Activated CD8-positive, alpha-beta memory T cell treated with anti-CD3 and anti-CD28 coated beads for 24 hours (primary cell): ENCODE results near the gene AKAP13.

Experiments used
- DNase-seq: peaks from one replicate; pipeline ENCODE4 v3.0.0-alpha.2; 2020

AKAP13 gene

DNA sequence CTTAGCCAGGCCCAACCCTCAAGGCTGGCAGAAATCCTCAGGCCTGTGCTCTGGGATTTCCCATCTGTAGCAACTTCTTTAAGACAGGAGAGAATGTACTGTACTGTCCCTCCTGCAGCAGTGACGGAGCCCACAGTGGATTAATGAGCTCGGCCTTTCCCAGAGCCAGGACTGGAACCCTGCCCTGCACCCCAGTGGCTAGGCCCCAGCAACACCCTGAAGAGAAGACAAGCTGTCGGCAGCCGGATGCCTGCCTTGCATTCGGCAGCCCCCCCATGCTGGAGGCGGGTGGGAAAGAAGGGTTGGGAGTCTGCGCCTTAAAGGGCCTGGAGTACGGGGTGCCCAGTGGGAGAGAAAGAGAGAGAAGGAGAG lies 382.3 kb downstream of the AKAP13 start:
- no peak for DNase-seq

DNA sequence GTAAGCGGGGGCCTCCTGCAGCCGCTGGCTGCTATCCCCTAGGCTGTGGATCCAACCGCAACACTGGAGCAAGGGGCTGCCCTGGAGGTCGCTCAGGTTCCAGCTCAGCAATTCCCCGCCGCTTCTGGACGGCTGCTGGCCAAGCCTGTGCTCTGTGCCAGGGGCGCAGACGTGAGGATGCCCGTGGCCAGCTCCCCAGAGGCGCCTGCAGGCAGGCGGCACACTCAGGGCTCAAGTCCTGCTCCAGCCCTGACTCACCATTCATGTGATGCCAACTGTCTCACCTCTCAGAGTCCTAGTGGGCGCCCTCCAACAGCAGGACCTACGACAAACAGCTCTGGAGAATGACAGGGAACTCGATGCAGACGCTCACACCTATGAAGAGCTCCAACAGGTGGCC lies 382.8 kb downstream of the AKAP13 start:
- no peak for DNase-seq

DNA sequence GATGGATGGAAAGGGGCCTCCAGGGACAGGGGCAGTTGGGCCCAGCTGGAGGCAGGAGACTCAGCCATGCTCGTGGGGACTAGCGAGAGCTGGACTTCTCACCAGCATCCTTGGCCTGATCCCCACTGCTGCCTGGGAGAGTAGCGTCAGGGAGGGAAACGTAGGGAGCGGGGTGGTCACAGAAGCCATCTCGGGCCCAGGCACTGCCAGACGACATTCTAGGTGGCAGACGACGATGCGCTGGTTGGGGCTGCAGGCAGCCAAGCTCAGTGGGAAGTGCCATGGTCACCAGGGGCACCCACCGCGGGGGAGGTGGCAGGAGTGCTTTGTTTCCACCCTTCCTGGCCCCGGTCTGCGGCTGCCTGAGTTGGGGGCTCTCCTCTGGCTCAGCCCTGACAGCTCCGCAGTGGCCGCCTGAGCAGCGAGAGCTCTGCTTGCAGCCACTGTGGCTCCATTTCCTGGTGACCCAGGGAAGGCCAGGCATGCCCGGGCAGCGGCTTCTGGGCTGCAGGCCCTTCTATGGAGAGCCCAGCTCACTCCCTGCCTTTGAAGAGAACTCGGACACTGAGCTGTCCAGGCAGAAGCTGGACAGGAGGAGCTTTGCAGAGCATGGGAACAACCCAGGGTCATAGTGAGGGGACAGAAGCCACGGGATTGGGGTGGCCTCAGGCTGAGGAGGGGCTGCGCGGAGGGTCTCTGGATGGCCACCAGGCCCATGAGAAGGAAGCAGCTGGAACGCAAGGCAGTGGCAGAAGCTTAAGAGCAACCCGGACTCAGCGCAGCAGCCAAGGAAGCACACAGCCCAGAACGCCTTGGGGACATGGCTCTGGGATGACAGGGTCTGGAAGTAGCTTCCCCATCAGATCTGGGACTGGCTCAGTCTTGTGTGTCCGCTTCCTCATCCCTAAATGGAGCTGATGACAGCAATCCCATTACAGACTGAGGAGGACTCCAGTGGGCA lies 383.6 kb downstream of the AKAP13 start:
- DNase-seq, result no peak

DNA sequence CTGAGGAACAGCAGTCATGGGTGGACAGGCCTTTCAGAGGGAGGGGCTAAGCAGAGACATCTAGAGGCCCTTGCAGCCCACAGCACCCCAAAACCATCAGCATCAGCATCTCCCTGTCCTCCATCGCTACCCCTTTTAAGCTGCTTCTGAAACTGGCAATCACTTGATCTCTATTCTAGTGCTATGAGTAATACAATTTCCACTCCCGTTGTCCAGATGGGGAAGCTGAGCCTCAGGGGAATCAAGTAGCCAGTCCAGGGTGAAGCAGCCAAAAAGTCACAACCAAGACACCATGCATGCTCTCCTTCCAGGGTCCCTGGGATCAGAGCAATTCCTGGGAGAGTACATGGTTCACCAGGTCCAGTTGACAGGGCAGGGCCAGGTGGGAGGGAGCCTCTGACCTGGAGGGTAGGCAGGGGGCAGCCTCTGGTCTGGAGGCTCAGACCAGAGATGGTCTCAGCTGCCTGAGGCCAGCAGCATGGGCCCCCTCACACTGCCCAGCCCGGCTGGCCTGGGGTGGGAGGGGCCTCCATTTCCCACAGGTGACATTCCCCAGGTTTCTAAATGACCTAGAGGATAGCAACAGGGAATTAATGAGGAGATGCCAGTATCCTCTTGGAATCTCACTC lies 384.4 kb downstream of the AKAP13 start:
- no peak for DNase-seq

DNA sequence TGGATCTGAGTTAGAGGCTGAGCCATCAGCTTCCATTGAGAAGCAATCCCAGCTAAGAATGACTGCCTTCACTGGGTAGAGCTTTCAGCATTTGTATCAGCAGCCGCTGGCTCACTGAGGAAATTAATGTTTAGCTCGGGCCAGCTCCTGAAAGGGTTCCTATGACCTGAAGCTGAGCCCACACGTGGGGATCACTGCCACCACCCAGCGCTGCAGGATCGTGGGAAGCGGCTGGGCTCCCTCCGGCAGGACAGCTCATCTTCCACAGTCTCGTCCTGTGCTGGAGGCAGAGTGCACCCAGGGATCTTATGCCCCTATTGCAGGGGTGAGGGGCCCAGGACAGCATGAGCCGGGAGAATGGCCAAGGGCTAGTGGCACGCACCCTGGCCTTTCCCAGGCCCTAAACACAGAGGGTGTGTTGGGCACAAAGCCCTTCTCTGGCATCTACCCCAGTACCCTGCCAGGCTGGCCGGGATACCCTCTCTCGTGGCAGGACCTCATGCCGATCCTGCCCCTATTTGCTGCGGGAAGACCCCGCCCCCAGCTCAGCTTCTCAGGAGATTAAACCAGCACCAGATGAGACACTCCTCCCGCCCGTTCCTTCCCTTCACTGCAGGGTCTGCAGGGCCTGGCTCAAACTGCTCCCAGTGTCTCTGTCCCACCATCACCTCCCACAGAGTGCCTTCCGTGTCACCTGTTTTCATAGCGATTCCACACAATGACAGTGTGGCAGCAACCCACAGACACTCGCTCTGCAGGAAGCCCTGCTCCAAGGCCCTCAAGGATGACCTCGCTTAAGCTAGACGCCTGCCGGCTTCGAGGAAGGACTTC lies 385.8 kb downstream of the AKAP13 start:
- DNase-seq, result no peak

DNA sequence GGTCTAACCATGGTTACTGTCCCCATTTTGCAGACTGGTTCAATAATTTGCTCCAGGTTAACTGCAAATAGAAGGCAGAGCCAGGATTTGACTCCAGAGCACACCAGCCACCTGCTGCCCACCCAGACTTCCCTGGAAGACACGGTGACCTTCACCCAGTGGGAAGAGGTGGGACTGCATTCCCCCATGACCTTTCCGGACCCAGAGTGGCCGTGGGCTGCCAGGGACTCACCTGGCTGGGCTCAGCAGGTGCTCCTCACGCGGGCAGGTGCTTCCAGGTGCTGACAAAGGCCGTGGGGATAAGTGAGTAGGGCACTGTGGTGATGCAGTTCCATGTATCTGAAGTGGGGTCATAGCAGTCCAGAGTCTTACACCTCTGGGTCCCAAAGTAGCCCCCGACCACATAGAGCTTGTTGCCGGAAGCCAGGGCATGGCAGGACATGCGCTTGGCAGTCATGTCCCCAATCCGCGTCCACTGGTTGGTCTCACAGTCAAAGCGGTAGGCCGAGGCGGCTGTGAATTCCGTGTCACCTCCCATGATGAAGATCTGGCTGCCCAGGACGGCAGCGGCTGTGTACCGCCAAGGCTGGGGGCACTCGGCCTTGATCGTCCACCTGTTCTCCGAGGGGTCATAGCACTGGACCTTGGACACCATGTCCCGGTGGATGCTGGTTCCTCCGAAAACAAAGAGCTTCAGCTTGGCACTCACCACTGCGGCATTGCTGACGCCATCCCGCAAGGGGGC lies 387.6 kb downstream of the AKAP13 start:
- no peak for DNase-seq

DNA sequence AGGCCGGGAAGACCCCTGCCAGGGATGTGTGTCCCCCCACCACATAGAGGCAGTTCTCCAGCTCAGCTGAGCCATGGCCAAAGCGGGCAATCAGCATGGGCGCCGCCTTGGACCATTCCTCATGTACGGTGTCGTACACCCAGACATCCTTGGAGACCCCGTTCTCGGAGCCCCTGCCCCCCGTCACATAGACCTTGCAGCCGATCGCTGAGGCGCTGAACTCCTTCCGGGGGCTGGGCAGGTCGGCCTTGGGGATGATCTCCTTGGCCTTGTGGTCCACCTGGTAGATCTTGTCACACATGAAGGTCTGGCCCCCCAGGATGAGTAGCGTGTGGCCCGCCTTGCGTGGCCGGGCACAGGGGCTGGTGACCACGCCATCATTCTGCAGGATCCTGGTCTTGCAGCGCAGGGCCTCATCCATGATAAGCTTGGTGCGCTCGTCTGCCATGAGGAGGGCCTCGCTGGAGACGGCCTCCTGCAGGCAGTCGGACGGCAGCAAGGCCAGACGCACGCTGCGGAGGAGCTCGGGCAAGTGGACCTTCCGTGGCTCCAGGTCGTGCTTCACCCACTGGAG lies 388.3 kb downstream of the AKAP13 start:
- no peak for DNase-seq

DNA sequence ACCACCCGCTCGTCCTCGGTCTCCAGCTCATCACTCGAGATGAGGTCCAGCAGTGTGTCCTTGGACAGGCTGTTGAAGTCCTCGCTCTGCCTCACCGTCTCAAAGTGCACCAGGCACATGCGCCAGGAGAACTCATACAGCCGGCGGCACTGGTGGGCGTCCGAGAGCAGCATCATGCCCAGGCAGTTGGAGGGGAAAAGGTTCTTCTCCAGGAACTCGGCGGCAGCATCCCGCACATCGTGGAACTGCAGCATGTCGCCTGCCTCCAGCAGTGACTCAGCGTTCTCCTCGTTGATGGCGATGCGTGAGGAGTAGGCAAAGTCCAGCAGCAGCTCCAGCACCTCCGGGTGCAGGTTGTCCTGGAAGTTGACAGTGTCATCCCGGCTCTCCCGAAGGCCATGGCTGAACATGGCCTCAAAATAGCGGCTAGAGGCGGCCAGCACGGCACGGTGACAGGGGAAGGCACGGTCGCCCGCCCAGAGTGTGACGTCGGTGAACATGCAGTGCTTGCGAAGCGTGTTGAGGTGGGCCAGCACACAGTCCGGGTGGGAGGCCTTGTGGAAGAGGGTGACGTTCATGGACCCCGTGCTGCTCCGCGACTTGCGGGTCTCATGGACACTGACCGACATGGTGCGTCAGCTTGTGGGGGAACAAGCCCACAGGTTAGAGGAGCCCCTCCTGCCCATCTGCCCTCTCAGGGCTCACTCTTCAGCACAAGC lies 388.9 kb downstream of the AKAP13 start:
- DNase-seq, result no peak

DNA sequence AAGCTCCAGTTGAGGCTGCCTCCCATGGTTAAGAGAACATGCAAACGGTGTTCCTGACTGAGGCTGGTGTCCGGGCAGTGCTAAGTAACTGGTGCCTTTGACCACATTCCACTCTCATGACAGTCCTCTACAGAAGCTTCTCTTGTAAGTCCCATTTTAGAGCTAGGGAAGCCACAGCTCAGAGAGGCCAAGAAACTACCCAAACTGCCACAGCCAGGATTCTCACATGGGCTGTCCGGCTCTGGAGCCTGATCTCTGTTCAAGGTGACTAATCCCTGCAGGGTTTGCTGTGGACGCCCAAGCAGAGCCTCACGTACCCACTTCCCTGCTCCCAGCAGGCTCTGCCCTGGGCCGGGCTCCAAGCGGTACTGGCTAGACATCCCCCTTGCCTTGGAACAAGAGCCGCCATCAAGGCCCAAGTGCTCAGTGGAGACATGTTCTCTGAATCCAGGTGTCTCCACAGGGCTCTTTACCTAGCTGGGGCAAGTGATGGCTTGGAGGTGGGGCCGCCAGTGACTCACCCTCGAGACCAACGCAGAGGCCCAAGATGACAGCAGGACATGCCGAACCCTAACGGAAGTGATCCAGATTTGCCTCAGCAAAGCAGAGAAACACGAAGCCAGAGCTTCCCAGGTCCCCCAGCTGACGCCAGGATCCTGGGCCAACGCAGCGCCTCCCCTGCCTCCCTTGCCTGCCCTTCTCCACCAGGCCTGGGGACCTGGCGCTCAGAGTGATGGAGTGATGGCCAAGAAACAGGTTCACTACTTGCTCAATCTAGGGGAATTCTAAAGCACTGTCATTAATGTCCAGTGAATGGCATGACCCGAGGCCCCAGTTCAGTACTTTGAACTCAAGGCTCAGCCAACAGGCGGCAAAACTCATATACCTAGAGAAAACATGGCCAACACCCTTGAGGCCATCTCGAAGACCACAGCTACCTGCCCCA lies 390.0 kb downstream of the AKAP13 start:
- DNase-seq, result no peak

DNA sequence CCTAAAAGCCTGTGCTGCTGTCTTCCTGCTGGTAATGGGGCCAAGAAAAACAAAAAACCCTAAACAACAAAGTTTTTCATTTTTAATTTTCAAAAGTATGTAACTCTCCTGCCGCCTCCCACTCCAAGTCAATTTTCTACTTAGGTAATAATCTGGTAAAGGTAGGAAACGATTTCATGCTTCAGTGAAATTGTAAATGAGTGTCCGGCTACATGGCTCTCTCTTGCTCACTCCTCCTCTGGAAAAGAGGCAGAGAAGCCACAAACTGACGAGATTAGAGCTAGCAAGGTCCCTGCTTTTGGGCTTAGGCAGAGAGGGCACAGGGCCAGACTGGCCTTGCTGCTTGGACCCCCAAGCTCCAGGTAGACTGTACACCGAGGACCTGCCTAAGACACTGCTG lies 390.9 kb downstream of the AKAP13 start:
- DNase-seq, result no peak

DNA sequence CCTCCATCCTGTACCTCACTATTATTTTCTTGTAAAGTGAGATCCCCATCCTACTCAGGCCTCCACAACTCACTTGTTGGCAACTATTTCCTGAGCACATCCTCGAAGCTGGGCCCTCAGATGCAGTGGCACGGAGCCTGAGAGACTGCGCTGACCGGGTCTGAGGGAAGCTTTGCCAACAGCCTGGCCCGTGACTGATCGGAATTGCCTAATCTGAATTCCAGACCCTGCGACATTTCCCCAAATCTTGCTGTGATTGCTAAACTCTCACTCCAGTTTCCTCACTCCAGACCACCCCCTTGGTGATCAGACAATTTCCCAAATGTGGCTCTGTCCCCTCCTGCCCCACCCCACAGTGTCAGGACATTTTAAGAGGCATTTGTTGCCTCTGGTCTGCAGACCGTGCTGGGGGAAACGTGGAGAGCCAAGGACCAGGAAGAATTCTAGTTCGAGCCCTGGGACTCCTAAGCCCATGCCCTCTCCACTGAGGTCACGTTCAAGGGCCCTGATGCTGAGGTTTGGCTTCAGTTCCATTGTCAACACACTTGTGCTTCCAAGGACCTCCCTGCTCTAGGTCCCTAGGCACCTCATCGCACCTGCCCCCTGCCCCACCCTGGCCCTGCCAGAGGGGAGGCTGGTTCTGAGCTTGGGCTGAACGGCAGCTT lies 391.5 kb downstream of the AKAP13 start:
- no peak for DNase-seq

DNA sequence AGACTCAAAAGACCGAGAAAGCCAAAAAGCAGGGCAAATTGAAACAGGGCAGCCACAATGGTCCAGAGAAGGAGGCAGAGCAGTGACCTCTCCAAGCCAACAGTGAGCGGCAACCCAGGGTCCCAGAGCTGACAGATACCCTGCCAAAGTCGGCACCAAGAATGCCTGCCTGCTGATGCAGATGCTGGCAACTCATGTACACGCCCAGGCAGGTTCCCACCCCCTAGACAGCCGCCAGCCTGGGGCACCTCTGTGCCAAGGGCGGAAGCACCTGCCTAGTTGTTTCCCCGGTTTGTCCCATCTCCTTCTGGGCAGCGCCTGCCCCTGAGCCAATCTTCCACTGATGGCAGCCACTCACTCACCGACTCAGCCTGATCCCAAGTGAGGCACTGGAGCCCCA lies 392.3 kb downstream of the AKAP13 start:
- DNase-seq, result no peak

DNA sequence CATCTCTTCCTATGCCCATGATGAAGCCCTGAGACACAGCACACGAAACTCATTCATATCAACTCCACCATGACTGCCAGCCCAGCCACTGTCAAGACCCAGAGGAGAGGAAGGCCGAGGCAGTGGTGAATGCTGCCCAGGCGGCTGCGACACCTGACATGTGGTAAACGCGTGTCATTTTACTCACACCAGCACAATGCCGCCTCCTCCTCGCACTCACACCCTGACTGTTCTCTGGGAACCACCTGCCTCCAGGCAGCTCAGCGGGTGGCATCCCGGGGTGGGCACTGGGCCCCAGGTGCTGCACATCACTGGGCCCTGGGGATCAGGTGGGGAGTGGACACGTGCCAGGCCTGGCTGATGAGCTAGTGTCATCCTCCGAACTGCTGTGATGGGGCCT lies 392.8 kb downstream of the AKAP13 start:
- no peak for DNase-seq

DNA sequence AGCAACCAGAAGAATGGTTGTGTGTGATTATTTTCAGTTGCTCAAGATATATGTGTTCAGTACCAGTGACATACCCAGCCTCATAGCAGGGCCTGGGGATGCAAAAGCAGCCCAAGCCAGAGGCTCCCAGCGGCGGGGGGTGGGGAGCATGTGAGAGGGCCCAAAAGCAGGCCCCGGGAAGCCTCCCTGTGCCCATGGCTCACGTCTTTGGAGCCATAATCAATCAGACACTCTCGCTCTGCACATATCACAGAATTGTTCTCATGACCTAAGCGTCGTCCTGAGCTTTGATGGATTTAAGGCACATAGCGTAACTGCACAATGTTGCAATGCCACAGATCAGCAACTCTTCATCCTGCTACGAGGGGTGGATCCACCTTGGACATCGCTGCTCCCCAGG lies 393.6 kb downstream of the AKAP13 start:
- no peak for DNase-seq

DNA sequence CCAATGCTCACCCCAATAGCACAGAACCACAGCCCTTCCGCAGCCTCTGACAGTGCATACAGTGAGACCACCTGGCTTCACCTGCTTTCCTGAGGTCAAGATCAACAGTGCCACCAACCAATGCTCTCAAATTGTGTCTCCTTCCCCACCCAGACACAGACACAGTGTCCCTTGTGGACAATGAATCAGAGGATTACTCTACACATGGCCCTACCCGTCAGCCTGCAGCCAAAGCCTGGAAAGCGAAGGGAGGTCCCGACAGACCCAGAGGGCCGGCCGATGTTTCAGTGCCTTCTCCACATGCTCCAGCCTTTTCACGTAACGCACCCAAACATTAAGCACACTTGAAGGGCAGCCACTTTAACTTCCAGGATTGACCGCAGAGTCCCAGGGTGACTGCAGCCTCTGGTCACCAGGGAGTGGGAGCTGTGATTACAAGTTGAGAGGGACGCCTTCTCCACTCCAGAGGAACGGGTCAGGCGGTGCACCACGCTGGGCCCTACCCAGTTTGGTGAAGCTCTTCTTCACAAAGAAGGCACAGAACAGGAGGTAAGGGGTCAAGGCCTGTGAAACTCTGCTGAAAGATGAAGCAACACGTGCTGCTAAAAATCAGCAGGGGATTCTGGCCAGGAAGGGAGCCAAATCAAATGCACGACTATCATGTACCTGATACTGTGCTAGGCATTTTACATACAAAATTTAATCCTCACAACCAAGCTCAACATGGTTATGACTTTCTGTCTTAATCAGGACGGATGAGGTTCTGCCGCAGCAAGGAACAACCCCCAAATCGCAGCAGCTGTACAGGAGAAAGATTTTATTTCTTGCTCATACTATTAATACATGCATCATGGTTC lies 397.1 kb downstream of the AKAP13 start:
- DNase-seq, result no peak

DNA sequence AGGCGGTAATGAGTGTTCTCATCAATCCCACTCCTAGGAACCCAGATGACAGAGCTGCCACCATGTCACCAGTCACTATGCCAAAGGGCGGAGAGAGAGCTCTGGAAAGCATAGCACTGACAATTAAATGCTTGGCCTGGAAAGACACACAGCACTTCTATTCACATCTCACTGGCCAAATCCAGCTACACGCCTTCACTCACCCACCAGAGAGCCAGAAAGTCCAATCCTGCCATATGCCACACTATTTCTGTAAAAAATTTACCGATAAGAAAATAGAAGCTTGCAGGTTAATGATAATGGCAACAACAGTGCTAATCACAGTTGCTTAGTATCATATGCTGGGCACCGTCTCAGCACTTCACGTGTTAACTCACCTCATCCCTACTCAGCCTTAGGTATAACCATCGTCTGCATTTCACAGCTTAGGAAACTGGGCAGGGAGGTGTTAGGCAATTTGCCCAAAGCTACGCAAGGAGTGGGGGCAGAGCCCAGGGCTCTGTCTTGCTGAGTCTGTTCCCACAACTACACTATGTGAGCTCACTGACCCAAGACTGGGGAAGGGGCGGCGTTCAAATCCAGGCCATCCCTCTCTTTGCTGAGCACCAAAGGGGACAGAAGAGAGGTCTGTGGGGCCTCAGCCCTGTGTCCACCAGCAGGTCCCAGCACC lies 397.8 kb downstream of the AKAP13 start:
- DNase-seq, result no peak

DNA sequence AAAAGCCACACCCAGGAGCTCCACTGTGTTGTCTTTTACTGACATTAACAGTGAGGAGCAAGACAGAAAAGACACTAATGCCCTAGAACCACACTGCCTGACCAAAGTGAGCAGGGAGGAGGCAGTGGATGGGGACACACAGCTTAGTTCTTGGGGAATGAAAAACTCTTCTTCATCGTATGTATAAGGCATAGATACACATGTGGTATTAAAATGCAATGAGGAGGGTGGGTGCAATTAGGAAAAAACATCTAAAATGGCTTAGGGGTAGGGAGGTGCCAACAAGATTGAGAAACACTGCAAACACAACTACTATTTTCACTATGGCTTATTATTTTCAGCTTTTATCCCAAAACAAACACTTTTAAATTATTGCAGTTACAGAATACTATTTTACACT lies 398.8 kb downstream of the AKAP13 start:
- DNase-seq, result no peak

DNA sequence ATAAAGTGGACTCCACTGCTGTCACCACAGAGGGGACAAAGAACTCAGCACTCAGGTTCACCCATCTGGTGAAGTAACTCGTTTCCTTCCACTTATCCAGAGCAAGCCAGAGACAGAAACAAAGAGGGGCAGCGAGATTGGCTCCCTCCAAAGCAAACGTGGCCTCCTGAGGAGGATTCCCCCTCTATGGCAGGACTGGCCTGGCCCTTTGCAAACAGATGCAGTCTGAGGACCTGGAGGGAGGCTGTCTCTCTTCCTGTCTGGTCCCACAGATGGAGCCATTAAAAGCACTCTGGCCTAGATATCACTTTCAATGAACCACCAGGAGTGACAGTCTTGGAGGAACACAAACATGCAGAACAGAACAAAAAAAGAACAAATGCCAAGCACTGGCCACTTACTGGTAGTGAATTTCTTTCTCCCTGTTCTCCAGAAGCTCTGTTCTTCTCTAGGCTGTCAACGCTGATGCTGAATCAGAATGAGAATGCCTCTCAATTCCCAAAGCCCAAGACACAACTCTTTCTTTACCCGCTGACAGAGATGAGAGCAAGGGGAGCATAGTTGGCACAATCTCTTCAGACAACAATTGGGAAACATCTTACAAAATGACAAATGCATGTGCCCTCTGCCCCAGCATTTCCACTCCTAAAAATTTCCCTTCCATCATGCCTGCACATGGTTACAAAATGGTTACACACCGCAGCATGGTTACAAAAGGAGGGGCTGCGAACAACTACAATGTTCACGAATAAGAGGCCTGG lies 400.0 kb downstream of the AKAP13 start:
- no peak for DNase-seq
